K562 (cell line): ENCODE measurements around the gene THOC7. TPM values are rescaled to one million over a fixed set of nuclear protein-coding genes. Genes with fewer than 3 reads are reported as not detected.

Source experiments
- ATAC-seq: fragments of 200-7000 bp; cut with Tn5 transposase; 3 replicates; pipeline ENCODE4 v1.9.1; 2020; ENCODE audit warnings: moderate library complexity
- BruUV-seq: library from RNA; stranded (reverse); fragments of 400-500 nt; replicated peaks from 2 replicates; lab custom pipeline; 2021; lab: Mats Ljungman, UMichigan
- CTCF ChIA-PET: fragments of 300-600 bp; formaldehyde crosslinking; extraction: SDS; loops from one replicate; lab custom pipeline; 2021; ENCODE audit warnings: low intra/inter-chr PET ratio; lab: Yijun Ruan, JAX
- POLR2A ChIA-PET: fragments of 300-600, 350-650 bp; sonication (Branson Sonifier 250); formaldehyde crosslinking; extraction: SDS; loops from one replicate; lab custom pipeline; 2021; ENCODE audit warnings: antibody characterized with exemption, inconsistent platforms; lab: Yijun Ruan, JAX
- DNase-seq, 4 experiments: peaks; one replicate each; pipeline versions ENCODE4 v3.0.0 to v3.0.0-alpha.2; 2011 to 2018; ENCODE audit warnings: low spot score in 3 of 4, mixed read lengths in 3 of 4; ENCODE audit errors: extremely low read depth in 1 of 4
- FAIRE-seq: peaks from 2 replicates; lab custom pipeline; 2011; peaks lifted over from hg19 to GRCh38; lab: Jason Lieb, UNC
- H2AFZ ChIP-seq: 2 replicates; pipeline ENCODE4 v1.6.0; 2011; ENCODE audit warnings: low read depth, low read length, control low read depth, inconsistent platforms
- H3K27ac ChIP-seq: fragments of 200-600 bp; 3 replicates; pipeline ENCODE4 v1.8.0; 2011; ENCODE audit warnings: low read depth, mild to moderate bottlenecking, control low read depth, inconsistent platforms, low read length, moderate library complexity, mixed read lengths; ENCODE audit errors: extremely low read depth
- H3K27me3 ChIP-seq, 2 experiments: fragments of 300-600 bp in 1 of 2; 2 replicates in 1 of 2; 3 replicates in 1 of 2; pipeline versions ENCODE4 v1.6.0 to v1.8.0; 2011; ENCODE audit warnings: inconsistent platforms in 2 of 2, low read length in 2 of 2, mild to moderate bottlenecking in 1 of 2, mixed read lengths in 1 of 2, moderate library complexity in 1 of 2; ENCODE audit not compliant: control insufficient read depth in 2 of 2, insufficient read depth in 2 of 2
- H3K36me3 ChIP-seq: fragments of 300-600 bp; 3 replicates; pipeline ENCODE4 v1.8.0; 2011; ENCODE audit warnings: mild to moderate bottlenecking, low read length, inconsistent platforms; ENCODE audit not compliant: control insufficient read depth, insufficient read depth
- H3K4me1 ChIP-seq, 2 experiments: fragments of 200-600 bp in 1 of 2; replicated peaks in 1 of 2; 2 replicates in 1 of 2; 3 replicates in 1 of 2; pipeline versions ENCODE4 v1.5.1 to v1.8.0; 2011; ENCODE audit warnings: inconsistent platforms in 2 of 2, low read length in 2 of 2, mild to moderate bottlenecking in 1 of 2, mixed read lengths in 1 of 2, moderate library complexity in 1 of 2; ENCODE audit not compliant: control insufficient read depth in 2 of 2, insufficient read depth in 2 of 2
- H3K4me2 ChIP-seq: 2 replicates; pipeline ENCODE4 v1.6.1; 2011; ENCODE audit warnings: low read length, control low read depth, inconsistent platforms, mixed read lengths; ENCODE audit not compliant: insufficient read depth
- H3K4me3 ChIP-seq: fragments of 200-600 bp; sonication (generic), shearing (Covaris generic); 2 replicates; pipeline ENCODE4 v1.5.1; 2016; ENCODE audit warnings: control low read depth, inconsistent platforms
- H3K79me2 ChIP-seq: fragments of 200-600 bp; 3 replicates; pipeline ENCODE4 v1.8.0; 2011; ENCODE audit warnings: low read length, inconsistent platforms; ENCODE audit not compliant: control insufficient read depth, insufficient read depth
- H3K9ac ChIP-seq, 2 experiments: 2 replicates each; pipeline versions ENCODE4 v1.6.0 to v1.6.1; 2011; ENCODE audit warnings: low read depth in 2 of 2, low read length in 2 of 2, control low read depth in 1 of 2, inconsistent platforms in 1 of 2, mild to moderate bottlenecking in 1 of 2, mixed read lengths in 1 of 2; ENCODE audit not compliant: insufficient read depth in 1 of 2
- H3K9me1 ChIP-seq: one replicate; pipeline ENCODE4 v1.6.0; 2011; ENCODE audit warnings: inconsistent platforms, mild to moderate bottlenecking, low read length, moderate library complexity; ENCODE audit not compliant: control insufficient read depth, insufficient read depth
- H3K9me3 ChIP-seq: replicated peaks from 2 replicates; pipeline ENCODE4 v1.5.1; 2011; ENCODE audit warnings: low read depth, low read length, inconsistent platforms; ENCODE audit not compliant: control insufficient read depth, insufficient read depth
- H4K20me1 ChIP-seq: replicated peaks from 2 replicates; pipeline ENCODE4 v1.6.1; 2011; ENCODE audit warnings: low read length, inconsistent platforms, mixed read lengths; ENCODE audit not compliant: control insufficient read depth, insufficient read depth
- AFF1 ChIP-seq, 2 experiments: fragments of 450-650 bp; IDR thresholded peaks; 2 replicates each; pipeline ENCODE4 v1.6.1; 2018; ENCODE audit warnings: mild to moderate bottlenecking in 2 of 2, low read depth in 1 of 2; ENCODE audit not compliant: partially characterized antibody in 2 of 2
- ATF2 ChIP-seq: sonication (generic); formaldehyde crosslinking; IDR thresholded peaks from 2 replicates; pipeline ENCODE4 v1.8.1; 2022; ENCODE audit warnings: missing genetic modification reagents
- CHD7 ChIP-seq: fragments of 200-600 bp; sonication (generic); IDR thresholded peaks from one replicate; pipeline ENCODE4 v1.6.1; 2012; ENCODE audit warnings: mild to moderate bottlenecking, low read depth, low read length, inconsistent platforms
- FOXJ3 ChIP-seq: sonication (generic); formaldehyde crosslinking; IDR thresholded peaks from 2 replicates; pipeline ENCODE4 v1.4.0; 2020; ENCODE audit warnings: mild to moderate bottlenecking, missing genetic modification reagents
- WGBS: fragments of 100-300 bp; shearing (Covaris generic); methylation state at CpG from one replicate; pipeline ENCODE4 v1.1.6; 2016; ENCODE audit warnings: low coverage, mixed read lengths; ENCODE audit not compliant: insufficient coverage; ENCODE audit errors: missing lambda C conversion rate; 5-methylcytosine and 5-hydroxymethylcytosine counted together
- in situ Hi-C: fragments of 300-500 bp; cut with MboI; formaldehyde crosslinking; loops from 4 replicates; pipeline ENCODE4 v1.15.0; 2018; ENCODE audit warnings: inconsistent platforms, mixed read lengths
- intact Hi-C: fragments of 100-400 bp; cut with micrococcal nuclease; formaldehyde crosslinking; loops from 2 replicates; pipeline ENCODE4 v1.14.2; 2022
- polyA plus RNA-seq, 8 experiments: library from polyadenylated mRNA; depleted of rRNA in 4 of 8; stranded (reverse) in 5 of 8; unstranded in 3 of 8; fragments of >200 nt; fragmentation: Nextera tagmentation in 2 of 8; fragmentation: Illumina TruSeq in 1 of 8; extraction: Ambion mirVana in 2 of 8; extraction: Trizol in 1 of 8; gene quantifications; 2 replicates each; pipeline versions ENCODE4 v1.2.1 to v1.2.3, GENCODE V29; 2011 to 2014; ENCODE audit warnings: inconsistent platforms in 1 of 8, missing spikeins in 1 of 8
- total RNA-seq, 7 experiments: library from RNA; depleted of rRNA in 6 of 7; stranded (reverse); fragments of >200 nt in 6 of 7; fragmentation: Illumina TruSeq in 2 of 7; extraction: Trizol in 2 of 7; gene quantifications; 2 replicates each; pipeline versions ENCODE4 v1.2.1 to v1.2.3, GENCODE V29; 2011 to 2021; ENCODE audit warnings: low replicate concordance in 1 of 7

THOC7 gene
- total and polyA plus RNA-seq, 9 of the 15 experiments (the other 6 are each of a cell fraction or from before 2014, with no cell fraction given) = 56.5 to 129 (median 94.7) TPM

GRCh38 chr3:63819151-63819398 lies 44.5 kb downstream of the THOC7 start, which contains the start of gene C3orf49:
Gene C3orf49 (plus strand): TSS chr3:63819299. CDS start chr3:63819472, 173 bp downstream.
- Histone ChIP-seq H2AFZ (no peak within 1 kb of the TSS), H3K9ac (no peak within 1 kb of the TSS), H3K36me3 (no peaks in the 10 kb centered on the region), H3K27ac (no peak within 1 kb of the TSS), H3K9me1 (no peaks in the 10 kb centered on the region), H3K4me3 (no peak within 1 kb of the TSS), H3K79me2 (no peaks in the 10 kb centered on the region), H3K27me3 (no peaks in the 10 kb centered on the region), H3K9me3 (no peaks in the 10 kb centered on the region), H4K20me1 (no peaks in the 10 kb centered on the region), H3K4me2 (no peak within 1 kb of the TSS), H3K4me1 (no peaks in the 10 kb centered on the region)
- in situ Hi-C loops (loop anchor here (5.0 to 10.0 kb wide), 2 partner anchors 467 to 1194 kb away; no protein-coding TSS in a partner anchor), intact Hi-C loops (no loop called here)
- ChIA-PET CTCF (interaction anchor here (0.6 to 1.8 kb wide), 3 partner anchors 158 to 649 kb away, joined by 6 to 8 read pairs (median 6); no protein-coding TSS in a partner anchor), POLR2A (no interaction called here)
- FAIRE-seq = no peak
- BruUV-seq = no TSS peak
- 100% methylated on average over 1 of the region's 1 CpG for WGBS
- ATAC-seq = no peak
- DNase-seq = no peak
- TF ChIP-seq CHD7 = no peak
- no peak for TF ChIP-seq ATF2
- no peak for TF ChIP-seq AFF1 (IDR thresholded peaks at IDR 0.05; ENCODE audit: low read depth in 1 of 2, partially characterized antibody in 2 of 2)
- no peak for TF ChIP-seq FOXJ3 (CRISPR knock-in tag)
